H9 (cell line): ENCODE data around the gene PLXNA2. TPM values are rescaled to one million over a fixed set of nuclear protein-coding genes. Genes with fewer than 3 reads are reported as not detected.

Experiments used
- DNase-seq: peaks from one replicate; pipeline ENCODE4 v3.0.0-alpha.2; 2017
- H2AFZ ChIP-seq: one replicate; pipeline ENCODE4 v1.6.1; 2013; ENCODE audit warnings: mild to moderate bottlenecking, low read length, control low read depth, moderate library complexity
- H2AK5ac ChIP-seq: 2 replicates; pipeline ENCODE4 v1.6.1; 2013; ENCODE audit warnings: low read length, control low read depth, mixed read lengths; ENCODE audit not compliant: insufficient read length
- H2BK120ac ChIP-seq: one replicate; pipeline ENCODE4 v1.6.1; 2013; ENCODE audit warnings: low read depth, mild to moderate bottlenecking, low read length, control low read depth, inconsistent platforms; ENCODE audit not compliant: poor library complexity, severe bottlenecking
- H2BK12ac ChIP-seq: 2 replicates; pipeline ENCODE4 v1.6.1; 2013; ENCODE audit warnings: low read length, control low read depth, mixed read lengths, low read depth; ENCODE audit not compliant: insufficient read length
- H2BK15ac ChIP-seq: 2 replicates; pipeline ENCODE4 v1.6.1; 2013; ENCODE audit warnings: low read depth, low read length, control low read depth
- H2BK20ac ChIP-seq: one replicate; pipeline ENCODE4 v1.6.1; 2013; ENCODE audit warnings: low read depth, mild to moderate bottlenecking, low read length, control low read depth, inconsistent platforms; ENCODE audit not compliant: poor library complexity, severe bottlenecking
- H2BK5ac ChIP-seq: 2 replicates; pipeline ENCODE4 v1.6.1; 2013; ENCODE audit warnings: low read length, control low read depth, mixed read lengths; ENCODE audit not compliant: insufficient read length
- H3K14ac ChIP-seq: 2 replicates; pipeline ENCODE4 v1.6.1; 2013; ENCODE audit warnings: low read length, control low read depth; ENCODE audit not compliant: insufficient read depth
- H3K18ac ChIP-seq: 2 replicates; pipeline ENCODE4 v1.6.1; 2013; ENCODE audit warnings: low read depth, mild to moderate bottlenecking, mixed read lengths, low read length, control low read depth; ENCODE audit not compliant: insufficient read length
- H3K23ac ChIP-seq: 2 replicates; pipeline ENCODE4 v1.6.1; 2013; ENCODE audit warnings: low read length, control low read depth, mixed read lengths, low read depth; ENCODE audit not compliant: insufficient read length
- H3K23me2 ChIP-seq: 2 replicates; pipeline ENCODE4 v1.6.1; 2013; ENCODE audit warnings: low read depth, mild to moderate bottlenecking, mixed read lengths, low read length, control low read depth; ENCODE audit not compliant: insufficient read length, poor library complexity, severe bottlenecking
- H3K27ac ChIP-seq: 2 replicates; pipeline ENCODE4 v1.5.1; 2013; ENCODE audit warnings: low read length, control low read depth, mixed read lengths, low read depth; ENCODE audit not compliant: insufficient read length
- H3K27me3 ChIP-seq: 2 replicates; pipeline ENCODE4 v1.6.1; 2013; ENCODE audit warnings: low read length, control low read depth, inconsistent platforms; ENCODE audit not compliant: insufficient read depth
- H3K4ac ChIP-seq: 2 replicates; pipeline ENCODE4 v1.6.1; 2013; ENCODE audit warnings: low read depth, mild to moderate bottlenecking, control low read depth, inconsistent platforms, low read length, moderate library complexity
- H3K4me1 ChIP-seq: 2 replicates; pipeline ENCODE4 v1.6.1; 2013; ENCODE audit warnings: low read length, control low read depth, inconsistent platforms; ENCODE audit not compliant: insufficient read depth
- H3K4me2 ChIP-seq: 2 replicates; pipeline ENCODE4 v1.6.1; 2013; ENCODE audit warnings: low read length, control low read depth, mixed read lengths; ENCODE audit not compliant: insufficient read length, insufficient read depth
- H3K56ac ChIP-seq: 2 replicates; pipeline ENCODE4 v1.6.1; 2013; ENCODE audit warnings: low read depth, mild to moderate bottlenecking, mixed read lengths, low read length, control low read depth; ENCODE audit not compliant: insufficient read length
- H3K79me1 ChIP-seq: 2 replicates; pipeline ENCODE4 v1.6.1; 2013; ENCODE audit warnings: low read depth, mild to moderate bottlenecking, moderate library complexity, low read length, control low read depth, inconsistent platforms; ENCODE audit not compliant: insufficient read depth, poor library complexity, severe bottlenecking
- H3K79me2 ChIP-seq: 2 replicates; pipeline ENCODE4 v1.6.1; 2013; ENCODE audit warnings: low read length, control low read depth, inconsistent platforms; ENCODE audit not compliant: insufficient read depth
- H3K9ac ChIP-seq: 2 replicates; pipeline ENCODE4 v1.6.1; 2013; ENCODE audit warnings: low read length, control low read depth, mixed read lengths; ENCODE audit not compliant: insufficient read length; ENCODE audit errors: extremely low read depth
- H3K9me3 ChIP-seq: one replicate; pipeline ENCODE4 v1.6.1; 2013; ENCODE audit warnings: low read depth, low read length, inconsistent platforms; ENCODE audit not compliant: control insufficient read depth
- H3T11ph ChIP-seq: one replicate; pipeline ENCODE4 v1.6.1; 2013; ENCODE audit warnings: mild to moderate bottlenecking, low read length, control low read depth, inconsistent platforms
- H4K20me1 ChIP-seq: one replicate; pipeline ENCODE4 v1.6.1; 2013; ENCODE audit not compliant: control insufficient read depth, insufficient read length, insufficient read depth
- H4K5ac ChIP-seq: 2 replicates; pipeline ENCODE4 v1.6.1; 2013; ENCODE audit warnings: low read depth, mild to moderate bottlenecking, mixed read lengths, low read length, control low read depth; ENCODE audit not compliant: insufficient read length
- H4K8ac ChIP-seq: replicated peaks from 2 replicates; pipeline ENCODE4 v1.6.1; 2013; ENCODE audit warnings: low read length, control low read depth, mixed read lengths, low read depth; ENCODE audit not compliant: insufficient read length
- H4K91ac ChIP-seq: 2 replicates; pipeline ENCODE4 v1.6.1; 2013; ENCODE audit warnings: low read depth, mild to moderate bottlenecking, moderate library complexity, mixed read lengths, low read length, control low read depth; ENCODE audit not compliant: insufficient read length
- H3K27ac Mint-ChIP-seq, 3 experiments: 2 replicates in 2 of 3; 3 replicates in 1 of 3; pipeline ENCODE4 v1.8.0; 2020 to 2021; ENCODE audit warnings: mixed read lengths in 3 of 3, mild to moderate bottlenecking in 1 of 3, moderate library complexity in 1 of 3
- H3K27me3 Mint-ChIP-seq: 2 replicates; pipeline ENCODE4 v1.8.0; 2021; ENCODE audit warnings: low read depth, mild to moderate bottlenecking, moderate library complexity, mixed read lengths
- H3K36me3 Mint-ChIP-seq, 3 experiments: 2 replicates in 2 of 3; 3 replicates in 1 of 3; pipeline ENCODE4 v1.8.0; 2020 to 2021; ENCODE audit warnings: low read depth in 3 of 3, mixed read lengths in 3 of 3; ENCODE audit not compliant: insufficient read depth in 1 of 3
- H3K4me1 Mint-ChIP-seq, 2 experiments: 2 replicates each; pipeline ENCODE4 v1.8.0; 2020; ENCODE audit warnings: mixed read lengths in 2 of 2
- H3K4me3 Mint-ChIP-seq, 2 experiments: 2 replicates in 1 of 2; 3 replicates in 1 of 2; pipeline ENCODE4 v1.8.0; 2020 to 2021; ENCODE audit warnings: mild to moderate bottlenecking in 2 of 2, mixed read lengths in 2 of 2, moderate library complexity in 1 of 2
- H3K9me3 Mint-ChIP-seq, 2 experiments: 2 replicates in 1 of 2; 3 replicates in 1 of 2; pipeline ENCODE4 v1.8.0; 2020; ENCODE audit warnings: mild to moderate bottlenecking in 2 of 2, mixed read lengths in 2 of 2, moderate library complexity in 1 of 2
- CTCF ChIP-seq: fragments of 200-600 bp; sonication (generic); conservative IDR thresholded peaks from 3 replicates; pipeline ENCODE4 v1.8.0; 2021; ENCODE audit warnings: antibody characterized with exemption, mild to moderate bottlenecking
- WGBS: extraction: QIAGEN DNeasy Blood & Tissue Kit; methylation state at CpG from one replicate; pipeline ENCODE4 v1.1.7; 2013; ENCODE audit warnings: missing lambda C conversion rate, low lambda C conversion rate, mixed read lengths; ENCODE audit not compliant: insufficient read length; ENCODE audit errors: extremely low coverage; 5-methylcytosine and 5-hydroxymethylcytosine counted together
- total RNA-seq: library from RNA; stranded (reverse); gene quantifications from 2 replicates; pipeline ENCODE4 v1.2.1, GENCODE V29; 2021

PLXNA2 gene
- total RNA-seq, 1 experiment from 2014 or later = 0.57 TPM

GRCh38 chr1:208234721-208235120 is 9.5 kb downstream of the PLXNA2 start:
- Histone ChIP-seq H3K23ac (no peak overlapping the region), H3K79me2 (no peaks in the 10 kb centered on the region), H4K91ac (no peak overlapping the region), H3K9ac (no peak overlapping the region), H4K8ac (no peak overlapping the region), H3K14ac (no peak overlapping the region), H3K4me2 (no peak overlapping the region), H3K9me3 (no peaks in the 10 kb centered on the region), H3K27me3 (no peaks in the 10 kb centered on the region), H2BK12ac (no peak overlapping the region), H2AFZ (no peak overlapping the region), H4K20me1 (no peaks in the 10 kb centered on the region), H2BK20ac (no peak overlapping the region), H3K27ac (no peak overlapping the region), H3K79me1 (no peaks in the 10 kb centered on the region), H2BK120ac (no peak overlapping the region), H3T11ph (no peak overlapping the region), H2AK5ac (no peak overlapping the region), H3K4ac (no peak overlapping the region), H3K56ac (no peak overlapping the region), H2BK5ac (no peak overlapping the region), H3K23me2 (no peaks in the 10 kb centered on the region), H3K18ac (no peak overlapping the region), H2BK15ac (no peak overlapping the region), H4K5ac (no peak overlapping the region), H3K4me1 (peaks cover 9% of the 10 kb centered on the region; the same call in 1 of the 2 replicates)
- no peak for TF ChIP-seq CTCF
- no peaks in the 10 kb centered on the region for H3K36me3 Mint-ChIP-seq
- H3K27me3 Mint-ChIP-seq = peaks cover 31% of the 10 kb centered on the region
- H3K4me1 Mint-ChIP-seq = peaks cover 66 to 74% of the 10 kb centered on the region in 2 experiments
- H3K4me3 Mint-ChIP-seq = no peak overlapping the region
- no peaks in the 10 kb centered on the region for H3K9me3 Mint-ChIP-seq
- DNase-seq = no peak
- no CpG with 5 or more reads among the region's 5 CpGs for WGBS
- H3K27ac Mint-ChIP-seq = no peak overlapping the region; a peak in 1 of 7 replicates
